K562 (cell line): ENCODE results near the gene DGUOK. TPM values are rescaled to one million over a fixed set of nuclear protein-coding genes. Genes with fewer than 3 reads are reported as not detected.

ENCODE experiments used
- ATAC-seq: fragments of 200-7000 bp; cut with Tn5 transposase; 3 replicates; pipeline ENCODE4 v1.9.1; 2020; ENCODE audit warnings: moderate library complexity
- BruUV-seq: library from RNA; stranded (reverse); fragments of 400-500 nt; replicated peaks from 2 replicates; lab custom pipeline; 2021; lab: Mats Ljungman, UMichigan
- CTCF ChIA-PET: fragments of 300-600 bp; formaldehyde crosslinking; extraction: SDS; loops from one replicate; lab custom pipeline; 2021; ENCODE audit warnings: low intra/inter-chr PET ratio; lab: Yijun Ruan, JAX
- POLR2A ChIA-PET: fragments of 300-600, 350-650 bp; sonication (Branson Sonifier 250); formaldehyde crosslinking; extraction: SDS; loops from one replicate; lab custom pipeline; 2021; ENCODE audit warnings: antibody characterized with exemption, inconsistent platforms; lab: Yijun Ruan, JAX
- DNase-seq, 4 experiments: peaks; one replicate each; pipeline versions ENCODE4 v3.0.0 to v3.0.0-alpha.2; 2011 to 2018; ENCODE audit warnings: low spot score in 3 of 4, mixed read lengths in 3 of 4; ENCODE audit errors: extremely low read depth in 1 of 4
- FAIRE-seq: peaks from 2 replicates; lab custom pipeline; 2011; peaks lifted over from hg19 to GRCh38; lab: Jason Lieb, UNC
- H2AFZ ChIP-seq: 2 replicates; pipeline ENCODE4 v1.6.0; 2011; ENCODE audit warnings: low read depth, low read length, control low read depth, inconsistent platforms
- H3K27ac ChIP-seq: fragments of 200-600 bp; 3 replicates; pipeline ENCODE4 v1.8.0; 2011; ENCODE audit warnings: low read depth, mild to moderate bottlenecking, control low read depth, inconsistent platforms, low read length, moderate library complexity, mixed read lengths; ENCODE audit errors: extremely low read depth
- H3K27me3 ChIP-seq, 2 experiments: fragments of 300-600 bp in 1 of 2; 2 replicates in 1 of 2; 3 replicates in 1 of 2; pipeline versions ENCODE4 v1.6.0 to v1.8.0; 2011; ENCODE audit warnings: inconsistent platforms in 2 of 2, low read length in 2 of 2, mild to moderate bottlenecking in 1 of 2, mixed read lengths in 1 of 2, moderate library complexity in 1 of 2; ENCODE audit not compliant: control insufficient read depth in 2 of 2, insufficient read depth in 2 of 2
- H3K36me3 ChIP-seq: fragments of 300-600 bp; 3 replicates; pipeline ENCODE4 v1.8.0; 2011; ENCODE audit warnings: mild to moderate bottlenecking, low read length, inconsistent platforms; ENCODE audit not compliant: control insufficient read depth, insufficient read depth
- H3K4me1 ChIP-seq, 2 experiments: fragments of 200-600 bp in 1 of 2; replicated peaks in 1 of 2; 2 replicates in 1 of 2; 3 replicates in 1 of 2; pipeline versions ENCODE4 v1.5.1 to v1.8.0; 2011; ENCODE audit warnings: inconsistent platforms in 2 of 2, low read length in 2 of 2, mild to moderate bottlenecking in 1 of 2, mixed read lengths in 1 of 2, moderate library complexity in 1 of 2; ENCODE audit not compliant: control insufficient read depth in 2 of 2, insufficient read depth in 2 of 2
- H3K4me2 ChIP-seq: 2 replicates; pipeline ENCODE4 v1.6.1; 2011; ENCODE audit warnings: low read length, control low read depth, inconsistent platforms, mixed read lengths; ENCODE audit not compliant: insufficient read depth
- H3K4me3 ChIP-seq: fragments of 200-600 bp; sonication (generic), shearing (Covaris generic); 2 replicates; pipeline ENCODE4 v1.5.1; 2016; ENCODE audit warnings: control low read depth, inconsistent platforms
- H3K79me2 ChIP-seq: fragments of 200-600 bp; 3 replicates; pipeline ENCODE4 v1.8.0; 2011; ENCODE audit warnings: low read length, inconsistent platforms; ENCODE audit not compliant: control insufficient read depth, insufficient read depth
- H3K9ac ChIP-seq, 2 experiments: 2 replicates each; pipeline versions ENCODE4 v1.6.0 to v1.6.1; 2011; ENCODE audit warnings: low read depth in 2 of 2, low read length in 2 of 2, control low read depth in 1 of 2, inconsistent platforms in 1 of 2, mild to moderate bottlenecking in 1 of 2, mixed read lengths in 1 of 2; ENCODE audit not compliant: insufficient read depth in 1 of 2
- H3K9me1 ChIP-seq: one replicate; pipeline ENCODE4 v1.6.0; 2011; ENCODE audit warnings: inconsistent platforms, mild to moderate bottlenecking, low read length, moderate library complexity; ENCODE audit not compliant: control insufficient read depth, insufficient read depth
- H3K9me3 ChIP-seq: replicated peaks from 2 replicates; pipeline ENCODE4 v1.5.1; 2011; ENCODE audit warnings: low read depth, low read length, inconsistent platforms; ENCODE audit not compliant: control insufficient read depth, insufficient read depth
- H4K20me1 ChIP-seq: replicated peaks from 2 replicates; pipeline ENCODE4 v1.6.1; 2011; ENCODE audit warnings: low read length, inconsistent platforms, mixed read lengths; ENCODE audit not compliant: control insufficient read depth, insufficient read depth
- ARNT ChIP-seq, 2 experiments: fragments of 450-650 bp; IDR thresholded peaks; 2 replicates each; pipeline ENCODE4 v1.6.1; 2016; ENCODE audit warnings: mild to moderate bottlenecking in 1 of 2
- KDM4B ChIP-seq, 2 experiments: fragments of 450-650 bp in 1 of 2; sonication (generic) in 1 of 2; IDR thresholded peaks; 2 replicates each; pipeline ENCODE4 v1.6.1; 2016 to 2017; ENCODE audit warnings: borderline replicate concordance in 2 of 2, antibody characterized with exemption in 1 of 2, low read depth in 1 of 2, mild to moderate bottlenecking in 1 of 2
- NEUROD1 ChIP-seq: fragments of 150-350 bp; IDR thresholded peaks from 2 replicates; pipeline ENCODE4 v1.6.1; 2014; ENCODE audit warnings: borderline replicate concordance, low read length, low read depth; ENCODE audit not compliant: partially characterized antibody
- RBM34 ChIP-seq: fragments of 200-400 bp; formaldehyde crosslinking; IDR thresholded peaks from 2 replicates; pipeline ENCODE4 v1.6.1; 2018; ENCODE audit warnings: low read length, borderline replicate concordance; ENCODE audit not compliant: insufficient read depth
- SRSF7 ChIP-seq: fragments of 200-400 bp; formaldehyde crosslinking; optimal IDR thresholded peaks from 2 replicates; pipeline ENCODE3; 2017; ENCODE audit warnings: mild to moderate bottlenecking, low read depth, low read length
- TEAD4 ChIP-seq, 2 experiments: sonication (generic) in 1 of 2; formaldehyde crosslinking in 1 of 2; IDR thresholded peaks; 2 replicates each; pipeline versions ENCODE4 v1.6.1 to v1.8.0; 2012 to 2022; ENCODE audit warnings: borderline replicate concordance in 1 of 2, inconsistent platforms in 1 of 2, low read length in 1 of 2, mild to moderate bottlenecking in 1 of 2, missing genetic modification reagents in 1 of 2
- ZFP30 ChIP-seq: fragments of 250-450 bp; sonication (Bioruptor Pico); IDR thresholded peaks from 2 replicates; pipeline ENCODE4 v1.8.0; 2022; ENCODE audit warnings: moderate library complexity, mild to moderate bottlenecking, inconsistent platforms, borderline replicate concordance
- WGBS: fragments of 100-300 bp; shearing (Covaris generic); methylation state at CpG from one replicate; pipeline ENCODE4 v1.1.6; 2016; ENCODE audit warnings: low coverage, mixed read lengths; ENCODE audit not compliant: insufficient coverage; ENCODE audit errors: missing lambda C conversion rate; 5-methylcytosine and 5-hydroxymethylcytosine counted together
- in situ Hi-C: fragments of 300-500 bp; cut with MboI; formaldehyde crosslinking; loops from 4 replicates; pipeline ENCODE4 v1.15.0; 2018; ENCODE audit warnings: inconsistent platforms, mixed read lengths
- intact Hi-C: fragments of 100-400 bp; cut with micrococcal nuclease; formaldehyde crosslinking; loops from 2 replicates; pipeline ENCODE4 v1.14.2; 2022
- polyA plus RNA-seq, 8 experiments: library from polyadenylated mRNA; depleted of rRNA in 4 of 8; stranded (reverse) in 5 of 8; unstranded in 3 of 8; fragments of >200 nt; fragmentation: Nextera tagmentation in 2 of 8; fragmentation: Illumina TruSeq in 1 of 8; extraction: Ambion mirVana in 2 of 8; extraction: Trizol in 1 of 8; gene quantifications; 2 replicates each; pipeline versions ENCODE4 v1.2.1 to v1.2.3, GENCODE V29; 2011 to 2014; ENCODE audit warnings: inconsistent platforms in 1 of 8, missing spikeins in 1 of 8
- total RNA-seq, 7 experiments: library from RNA; depleted of rRNA in 6 of 7; stranded (reverse); fragments of >200 nt in 6 of 7; fragmentation: Illumina TruSeq in 2 of 7; extraction: Trizol in 2 of 7; gene quantifications; 2 replicates each; pipeline versions ENCODE4 v1.2.1 to v1.2.3, GENCODE V29; 2011 to 2021; ENCODE audit warnings: low replicate concordance in 1 of 7
- TF ChIP-seq, protein P1 (sequence below): fragments of 250-450 bp; sonication (Bioruptor Pico); IDR thresholded peaks from 2 replicates; pipeline ENCODE4 v1.5.0; 2021; ENCODE audit warnings: mild to moderate bottlenecking, borderline replicate concordance
- TF ChIP-seq, protein P2 (sequence below), 2 experiments: IDR thresholded peaks in 1 of 2; conservative IDR thresholded peaks in 1 of 2; 2 replicates each; pipeline ENCODE4 v1.6.1; 2016; ENCODE audit warnings: low read depth in 2 of 2, mild to moderate bottlenecking in 1 of 2, missing compliant biosample characterization in 1 of 2, missing genetic modification characterization in 1 of 2, moderate library complexity in 1 of 2

The DGUOK gene
- total and polyA plus RNA-seq, 9 of the 15 experiments (the other 6 are each of a cell fraction or from before 2014, with no cell fraction given), result 67.0 to 288 (median 126) TPM

DNA sequence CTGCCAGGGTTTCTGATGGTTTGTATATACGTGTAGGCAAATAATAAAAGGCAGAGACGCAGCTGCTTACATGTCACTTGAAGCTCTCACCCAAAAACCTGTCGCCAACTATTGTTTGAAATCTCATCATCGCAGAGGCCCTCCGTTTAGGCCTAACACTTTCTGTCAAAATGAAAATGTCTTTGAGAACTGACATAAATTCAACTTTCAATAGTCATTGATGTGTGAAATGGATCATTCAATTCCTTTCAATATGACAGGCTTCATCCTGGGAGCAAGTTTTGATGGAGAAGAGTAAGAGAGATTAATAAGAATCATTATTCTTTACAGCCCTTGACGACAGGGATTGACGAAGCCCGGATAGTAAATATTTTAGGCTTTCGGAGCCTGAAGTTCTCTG lies 31.2 kb upstream of the DGUOK start:
- POLR2A ChIA-PET, result interaction anchor here (0.5 kb wide), 1 partner anchor 158 kb away, joined by 3 read pairs; no protein-coding TSS in a partner anchor
- DNase-seq (no peak), ATAC-seq (no peak)

DNA sequence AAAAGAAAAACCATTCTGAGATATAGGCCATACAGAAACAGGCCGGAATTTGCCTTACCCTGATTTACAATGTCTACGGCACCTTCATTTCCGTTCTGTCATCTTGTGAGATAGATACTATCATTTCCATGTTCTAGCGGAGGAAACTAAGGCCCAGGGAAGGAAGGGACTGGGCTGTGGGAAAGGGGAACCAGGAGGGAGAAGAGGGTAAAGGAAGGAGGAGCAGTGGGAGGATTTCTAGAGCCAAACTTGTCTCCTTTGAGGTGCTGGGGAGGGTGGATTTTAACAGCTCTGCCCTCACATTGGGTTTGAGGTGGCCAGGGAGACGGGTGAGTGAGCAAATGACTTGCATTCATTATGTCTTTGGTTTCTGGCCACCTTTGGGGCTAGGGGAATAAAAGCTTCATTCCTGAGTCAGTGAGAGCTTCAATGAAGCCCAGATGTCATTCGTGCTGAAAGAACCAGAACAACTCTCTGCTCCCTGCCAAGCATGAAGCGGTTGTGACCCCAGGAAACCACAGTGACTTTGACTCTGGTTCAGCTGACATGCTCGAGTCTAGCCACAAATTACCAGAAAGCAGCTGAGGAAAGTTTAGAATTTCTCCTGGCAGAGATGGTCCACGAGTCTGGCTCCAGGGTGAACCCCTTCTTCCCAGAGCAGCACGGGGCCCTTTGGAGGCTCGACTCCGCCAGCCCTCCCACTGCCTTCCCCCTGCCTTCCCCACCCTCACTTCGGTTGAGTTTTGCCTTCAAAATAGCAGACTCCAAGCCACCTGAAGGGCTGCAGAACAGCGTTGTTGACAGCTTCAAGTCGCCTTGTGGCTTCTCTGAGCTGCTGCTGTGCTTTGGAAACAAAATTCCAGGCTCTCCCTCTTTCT lies 30.1 kb upstream of the DGUOK start:
- no peaks in the 10 kb centered on the region for H3K9me1 ChIP-seq
- ChIA-PET POLR2A (interaction anchor here (0.7 to 1.3 kb wide), 3 partner anchors 24 to 223 kb away, joined by 3 read pairs; no protein-coding TSS in a partner anchor), CTCF (no interaction called here)
- no peaks in the 10 kb centered on the region; the same call in 1 of the 2 replicates for H3K9me3 ChIP-seq
- peaks cover 0 to 10% of the 10 kb centered on the region in 2 experiments; a peak in 1 of 5 replicates for H3K4me1 ChIP-seq
- H3K4me3 ChIP-seq, result no peak overlapping the region
- no peak for DNase-seq
- H3K27ac ChIP-seq, result no peak overlapping the region
- no peaks in the 10 kb centered on the region for H4K20me1 ChIP-seq
- in situ Hi-C loops, result no loop called here
- H3K9ac ChIP-seq, result no peak overlapping the region; a peak in 1 of 4 replicates
- H3K36me3 ChIP-seq, result no peaks in the 10 kb centered on the region
- intact Hi-C loops, result no loop called here
- 37% methylated on average over 15 of the region's 15 CpGs for WGBS
- no peaks in the 10 kb centered on the region for H3K27me3 ChIP-seq
- BruUV-seq, result no TSS peak
- no peaks in the 10 kb centered on the region for H3K79me2 ChIP-seq
- FAIRE-seq, result no peak
- TF ChIP-seq, protein P1, sequence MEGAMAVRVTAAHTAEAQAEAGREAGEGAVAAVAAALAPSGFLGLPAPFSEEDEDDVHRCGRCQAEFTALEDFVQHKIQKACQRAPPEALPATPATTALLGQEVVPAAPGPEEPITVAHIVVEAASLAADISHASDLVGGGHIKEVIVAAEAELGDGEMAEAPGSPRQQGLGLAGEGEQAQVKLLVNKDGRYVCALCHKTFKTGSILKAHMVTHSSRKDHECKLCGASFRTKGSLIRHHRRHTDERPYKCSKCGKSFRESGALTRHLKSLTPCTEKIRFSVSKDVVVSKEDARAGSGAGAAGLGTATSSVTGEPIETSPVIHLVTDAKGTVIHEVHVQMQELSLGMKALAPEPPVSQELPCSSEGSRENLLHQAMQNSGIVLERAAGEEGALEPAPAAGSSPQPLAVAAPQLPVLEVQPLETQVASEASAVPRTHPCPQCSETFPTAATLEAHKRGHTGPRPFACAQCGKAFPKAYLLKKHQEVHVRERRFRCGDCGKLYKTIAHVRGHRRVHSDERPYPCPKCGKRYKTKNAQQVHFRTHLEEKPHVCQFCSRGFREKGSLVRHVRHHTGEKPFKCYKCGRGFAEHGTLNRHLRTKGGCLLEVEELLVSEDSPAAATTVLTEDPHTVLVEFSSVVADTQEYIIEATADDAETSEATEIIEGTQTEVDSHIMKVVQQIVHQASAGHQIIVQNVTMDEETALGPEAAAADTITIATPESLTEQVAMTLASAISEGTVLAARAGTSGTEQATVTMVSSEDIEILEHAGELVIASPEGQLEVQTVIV, result no peak
- TF ChIP-seq TEAD4 (IDR thresholded peaks at IDR 0.05; ENCODE audit: low read length) (no peak), TEAD4 (CRISPR knock-in tag; IDR thresholded peaks at IDR 0.05; ENCODE audit: borderline replicate concordance) (no peak), SRSF7 (no peak)
- TF ChIP-seq, protein P2, sequence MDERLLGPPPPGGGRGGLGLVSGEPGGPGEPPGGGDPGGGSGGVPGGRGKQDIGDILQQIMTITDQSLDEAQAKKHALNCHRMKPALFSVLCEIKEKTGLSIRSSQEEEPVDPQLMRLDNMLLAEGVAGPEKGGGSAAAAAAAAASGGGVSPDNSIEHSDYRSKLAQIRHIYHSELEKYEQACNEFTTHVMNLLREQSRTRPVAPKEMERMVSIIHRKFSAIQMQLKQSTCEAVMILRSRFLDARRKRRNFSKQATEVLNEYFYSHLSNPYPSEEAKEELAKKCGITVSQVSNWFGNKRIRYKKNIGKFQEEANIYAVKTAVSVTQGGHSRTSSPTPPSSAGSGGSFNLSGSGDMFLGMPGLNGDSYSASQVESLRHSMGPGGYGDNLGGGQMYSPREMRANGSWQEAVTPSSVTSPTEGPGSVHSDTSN (CRISPR knock-in tag; IDR thresholded peaks at IDR 0.05; ENCODE audit: low read depth), result no peak
- TF ChIP-seq, protein P2 (tag; conservative IDR thresholded peaks at IDR 0.05; ENCODE audit: low read depth), result no peak
- H2AFZ ChIP-seq, result peak overlapping the region; percentile 81
- no peak overlapping the region; the same call in 1 of the 2 replicates for H3K4me2 ChIP-seq
- ATAC-seq, result peak; percentile 35; the same call in 2 of the 3 replicates

More for the DNA sequence above, 31.2 kb upstream of the DGUOK start:
- H3K4me2 ChIP-seq, result no peak overlapping the region
- CTCF ChIA-PET, result no interaction called here
- BruUV-seq, result no TSS peak
- FAIRE-seq, result no peak
- no peaks in the 10 kb centered on the region; the same call in 1 of the 2 replicates for H3K9me3 ChIP-seq
- intact Hi-C loops, result no loop called here
- H3K9ac ChIP-seq, result no peak overlapping the region
- no peaks in the 10 kb centered on the region for H3K79me2 ChIP-seq
- H3K4me1 ChIP-seq, result peaks cover 0 to 10% of the 10 kb centered on the region in 2 experiments; a peak in 1 of 5 replicates
- no peaks in the 10 kb centered on the region for H3K36me3 ChIP-seq
- in situ Hi-C loops, result no loop called here
- no peaks in the 10 kb centered on the region for H3K27me3 ChIP-seq
- no peak overlapping the region for H3K27ac ChIP-seq
- no peak overlapping the region for H2AFZ ChIP-seq
- no peak overlapping the region for H3K4me3 ChIP-seq
- no peaks in the 10 kb centered on the region for H3K9me1 ChIP-seq
- 63% methylated on average over 9 of the region's 9 CpGs for WGBS
- no peak for TF ChIP-seq ZFP30 (CRISPR knock-in tag)
- no peak for TF ChIP-seq RBM34
- TF ChIP-seq KDM4B (IDR thresholded peaks at IDR 0.05; ENCODE audit: borderline replicate concordance in 2 of 2, low read depth in 1 of 2), result no peak
- no peak for TF ChIP-seq NEUROD1
- TF ChIP-seq ARNT (IDR thresholded peaks at IDR 0.05), result no peak
- no peaks in the 10 kb centered on the region for H4K20me1 ChIP-seq
